Esophagus squamous epithelium (tissue), 5 donors: Measurements from ENCODE around the gene GJB3. TPM values are rescaled to one million over a fixed set of nuclear protein-coding genes. Genes with fewer than 3 reads are reported as not detected.

Experiments used
- DNase-seq: peaks from one replicate; lab custom pipeline; 2025; lab: John Stamatoyannopoulos, UW
- H3K27ac ChIP-seq, 4 donors: fragments of 200-600 bp; sonication (generic); one replicate each; pipeline ENCODE4 v1.5.1; 2016 to 2019; ENCODE audit warnings: mild to moderate bottlenecking in 1 of 4
- H3K27me3 ChIP-seq, 4 donors: fragments of 200-600 bp; sonication (generic); 1 replicate in 3 of 4; 2 replicates in 1 of 4; pipeline versions ENCODE4 v1.5.1 to v1.6.0; 2017 to 2021; ENCODE audit warnings: antibody characterized with exemption in 1 of 4
- H3K36me3 ChIP-seq, 3 donors: fragments of 200-600 bp; sonication (generic); one replicate each; pipeline ENCODE4 v1.5.1; 2016 to 2019
- H3K4me1 ChIP-seq, 3 donors: fragments of 200-600 bp; sonication (generic); one replicate each; pipeline ENCODE4 v1.5.1; 2017 to 2019
- H3K4me3 ChIP-seq, 4 donors: fragments of 200-600 bp; sonication (generic); 1 replicate in 3 of 4; 2 replicates in 1 of 4; pipeline ENCODE4 v1.5.1; 2016 to 2019; ENCODE audit warnings: mild to moderate bottlenecking in 2 of 4, moderate library complexity in 1 of 4
- H3K9me3 ChIP-seq, 3 donors: fragments of 200-600 bp; sonication (generic); one replicate each; pipeline ENCODE4 v1.5.1; 2016 to 2019
- CTCF ChIP-seq, 6 experiments: fragments of 450-650 bp in 4 of 6; fragments of 200-600 bp in 2 of 6; sonication (generic) in 2 of 6; IDR thresholded peaks; one replicate each; pipeline ENCODE4 v1.5.1; 2016 to 2019; ENCODE audit warnings: antibody characterized with exemption in 6 of 6, mild to moderate bottlenecking in 4 of 6, moderate library complexity in 4 of 6
- POLR2A ChIP-seq, 4 donors: fragments of 450-650 bp; IDR thresholded peaks; one replicate each; pipeline ENCODE4 v1.6.1; 2017; ENCODE audit warnings: antibody characterized with exemption in 4 of 4, mild to moderate bottlenecking in 4 of 4, moderate library complexity in 3 of 4
- WGBS, 2 donors: methylation state at CpG; one replicate each; pipeline ENCODE4 v1.1.5; 2018; 5-methylcytosine and 5-hydroxymethylcytosine counted together
- intact Hi-C: fragments of 100-400 bp; cut with DNase I; formaldehyde crosslinking; loops from one replicate; pipeline ENCODE4 v1.15.0; 2022
- total RNA-seq, 4 donors: library from RNA; depleted of rRNA; stranded (reverse); fragments of >200 nt; gene quantifications; one replicate each; pipeline ENCODE4 v1.1.0, GENCODE V29; 2016
- donor health status: DM: yes; HTN: yes; CAD: no.

Gene GJB3
- total RNA-seq, 4 donors from 2014 or later, result 82.6 to 123 (median 94.4) TPM

- no peaks in the 10 kb centered on the region for H3K9me3 ChIP-seq
- no peaks in the 10 kb centered on the region for H3K27me3 ChIP-seq
- TF ChIP-seq POLR2A (IDR thresholded peaks at IDR 0.05), result no peak
- TF ChIP-seq CTCF (IDR thresholded peaks at IDR 0.05), result no peak
- H3K27ac ChIP-seq, result no peak overlapping the region
- WGBS, 2 donors, result 39 to 60% methylated on average over 1 of the region's 3 CpGs
- H3K36me3 ChIP-seq, result no peaks in the 10 kb centered on the region
- H3K4me1 ChIP-seq, result peaks cover 0 to 23% (median 0%) of the 10 kb centered on the region in 3 donors
- no peak overlapping the region for H3K4me3 ChIP-seq
- no peak for DNase-seq
- intact Hi-C loops, result no loop called here
Measured at GRCh38 chr1:34829250-34829649, 48.2 kb downstream of the GJB3 start.

- H3K9me3 ChIP-seq, result no peaks in the 10 kb centered on the region
- no peaks in the 10 kb centered on the region for H3K27me3 ChIP-seq
- no peak for DNase-seq
- H3K4me3 ChIP-seq, result no peak overlapping the region
- TF ChIP-seq CTCF (IDR thresholded peaks at IDR 0.05) (no peak), POLR2A (IDR thresholded peaks at IDR 0.05) (no peak)
- H3K36me3 ChIP-seq, result no peaks in the 10 kb centered on the region
- no peak overlapping the region for H3K27ac ChIP-seq
- peaks cover 0 to 14% (median 0%) of the 10 kb centered on the region in 3 donors for H3K4me1 ChIP-seq
- intact Hi-C loops, result no loop called here
- 69 to 85% methylated on average over 4 of the region's 6 CpGs for WGBS, 2 donors
Measured at GRCh38 chr1:34831721-34832246, 50.8 kb downstream of the GJB3 start.

GRCh38 chr1:34833711-34834110 lies 52.7 kb downstream of the GJB3 start:
- TF ChIP-seq POLR2A (IDR thresholded peaks at IDR 0.05) (no peak), CTCF (IDR thresholded peaks at IDR 0.05) (no peak)
- WGBS, 2 donors, result 63 to 70% methylated on average over 1 of the region's 1 CpG
- no peaks in the 10 kb centered on the region for H3K36me3 ChIP-seq
- intact Hi-C loops, result no loop called here
- no peak overlapping the region for H3K4me3 ChIP-seq
- no peaks in the 10 kb centered on the region for H3K9me3 ChIP-seq
- no peak for DNase-seq
- no peaks in the 10 kb centered on the region for H3K27me3 ChIP-seq
- no peak overlapping the region for H3K27ac ChIP-seq
- H3K4me1 ChIP-seq, result peaks cover 0 to 14% (median 0%) of the 10 kb centered on the region in 3 donors

Other genes with a start within 250 kb of the GJB3 start
- 100 to 1,000 TPM in 2 of 4 donors, 10 to 100 TPM in 2; 91.7 to 123 (median 104) TPM for gene GJB5, start 26.2 kb upstream of the GJB3 start, total RNA-seq
- gene GJB4, start 21.5 kb upstream of the GJB3 start, total RNA-seq, result 1 to 10 TPM; 1.3 to 6.7 (median 2.2) TPM
- gene GJA4, start 11.8 kb downstream of the GJB3 start, total RNA-seq, result 1 to 10 TPM; 2.0 to 5.0 (median 3.5) TPM
- gene SMIM12, start 78.5 kb downstream of the GJB3 start, total RNA-seq, result 10 to 100 TPM; 29.5 to 41.8 (median 36.0) TPM
- under 1 TPM in 2 of 4 donors, not detected in 2; 0.18 to 0.19 TPM for gene DLGAP3, start 148.4 kb downstream of the GJB3 start, total RNA-seq
- 10 to 100 TPM in 2 of 4 donors, 1 to 10 TPM in 2; 3.3 to 28.0 (median 16.1) TPM for gene TMEM35B, start 204.1 kb downstream of the GJB3 start, total RNA-seq